Fibroblast of lung (primary cell): Measurements from ENCODE around the gene TNKS1BP1. TPM values are rescaled to one million over a fixed set of nuclear protein-coding genes. Genes with fewer than 3 reads are reported as not detected.
A peak's percentile ranks its signal among the peaks of the same experiment; 100 is the strongest.

Experiments
- DNase-seq, 2 donors: peaks; one replicate each; pipeline versions ENCODE4 v3.0.0 to v3.0.0-alpha.2; 2010; ENCODE audit warnings: low read depth in 2 of 2
- H2AFZ ChIP-seq: 2 replicates; pipeline ENCODE4 v1.5.1; 2012; ENCODE audit warnings: low read length, control low read depth, inconsistent platforms
- H3K27ac ChIP-seq: 2 replicates; pipeline ENCODE4 v1.5.1; 2011; ENCODE audit warnings: low read length, control low read depth; ENCODE audit not compliant: insufficient read depth
- H3K27me3 ChIP-seq: 2 replicates; pipeline ENCODE4 v1.5.1; 2011; ENCODE audit warnings: mild to moderate bottlenecking, low read length; ENCODE audit not compliant: control insufficient read depth, insufficient read depth
- H3K36me3 ChIP-seq: 2 replicates; pipeline ENCODE4 v1.5.1; 2011; ENCODE audit warnings: low read length; ENCODE audit not compliant: control insufficient read depth, insufficient read depth
- H3K4me1 ChIP-seq: 2 replicates; pipeline ENCODE4 v1.5.1; 2011; ENCODE audit warnings: low read length; ENCODE audit not compliant: control insufficient read depth, insufficient read depth; ENCODE audit errors: extremely low read depth
- H3K4me2 ChIP-seq: 2 replicates; pipeline ENCODE4 v1.5.1; 2011; ENCODE audit warnings: low read length, control low read depth; ENCODE audit not compliant: insufficient read depth; ENCODE audit errors: extremely low read depth
- H3K4me3 ChIP-seq, 4 experiments: fragments of 200-600 bp in 1 of 4; sonication (generic) in 1 of 4; replicated peaks in 1 of 4; 2 replicates each; pipeline ENCODE4 v1.5.1; 2011 to 2016; ENCODE audit warnings: low read length in 4 of 4, low read depth in 3 of 4, mild to moderate bottlenecking in 3 of 4, control low read depth in 2 of 4, inconsistent platforms in 1 of 4, mixed read lengths in 1 of 4; ENCODE audit not compliant: insufficient read depth in 1 of 4; ENCODE audit errors: control extremely low read depth in 1 of 4
- H3K79me2 ChIP-seq: 2 replicates; pipeline ENCODE4 v1.5.1; 2012; ENCODE audit warnings: mild to moderate bottlenecking, low read length, inconsistent platforms; ENCODE audit not compliant: control insufficient read depth, insufficient read depth
- H3K9ac ChIP-seq: 2 replicates; pipeline ENCODE4 v1.5.1; 2011; ENCODE audit warnings: mild to moderate bottlenecking, low read length, control low read depth; ENCODE audit not compliant: insufficient read depth
- H3K9me3 ChIP-seq: 2 replicates; pipeline ENCODE4 v1.5.1; 2012; ENCODE audit warnings: low read depth, low read length; ENCODE audit not compliant: control insufficient read depth, insufficient read depth
- H4K20me1 ChIP-seq: 2 replicates; pipeline ENCODE4 v1.5.1; 2011; ENCODE audit warnings: low read length; ENCODE audit not compliant: control insufficient read depth, insufficient read depth; ENCODE audit errors: extremely low read depth
- CTCF ChIP-seq, 2 donors: IDR thresholded peaks in 1 of 2; conservative IDR thresholded peaks in 1 of 2; 1 replicate in 1 of 2; 2 replicates in 1 of 2; pipeline ENCODE4 v1.5.1; 2011 to 2012; ENCODE audit warnings: low read length in 2 of 2, control low read depth in 1 of 2, inconsistent platforms in 1 of 2, low read depth in 1 of 2, mild to moderate bottlenecking in 1 of 2
- EZH2 ChIP-seq: IDR thresholded peaks from 2 replicates; pipeline ENCODE4 v1.5.1; 2012; ENCODE audit warnings: low read length, control low read depth, mild to moderate bottlenecking; ENCODE audit errors: missing control alignments
- polyA plus RNA-seq, 2 donors: library from polyadenylated mRNA; depleted of rRNA in 1 of 2; stranded (reverse) in 1 of 2; unstranded in 1 of 2; fragments of >200 nt; gene quantifications; 2 replicates each; pipeline ENCODE4 v1.2.1, GENCODE V29; 2011 to 2012; ENCODE audit warnings: missing spikeins in 1 of 2
- total RNA-seq: library from RNA; depleted of rRNA; stranded (reverse); fragments of >200 nt; gene quantifications from 2 replicates; pipeline ENCODE4 v1.2.1, GENCODE V29; 2014

TNKS1BP1 gene
- total and polyA plus RNA-seq, 2 donors (not counting 1 experiment from before 2014, with no cell fraction given), result 70.2 to 111 TPM

DNA sequence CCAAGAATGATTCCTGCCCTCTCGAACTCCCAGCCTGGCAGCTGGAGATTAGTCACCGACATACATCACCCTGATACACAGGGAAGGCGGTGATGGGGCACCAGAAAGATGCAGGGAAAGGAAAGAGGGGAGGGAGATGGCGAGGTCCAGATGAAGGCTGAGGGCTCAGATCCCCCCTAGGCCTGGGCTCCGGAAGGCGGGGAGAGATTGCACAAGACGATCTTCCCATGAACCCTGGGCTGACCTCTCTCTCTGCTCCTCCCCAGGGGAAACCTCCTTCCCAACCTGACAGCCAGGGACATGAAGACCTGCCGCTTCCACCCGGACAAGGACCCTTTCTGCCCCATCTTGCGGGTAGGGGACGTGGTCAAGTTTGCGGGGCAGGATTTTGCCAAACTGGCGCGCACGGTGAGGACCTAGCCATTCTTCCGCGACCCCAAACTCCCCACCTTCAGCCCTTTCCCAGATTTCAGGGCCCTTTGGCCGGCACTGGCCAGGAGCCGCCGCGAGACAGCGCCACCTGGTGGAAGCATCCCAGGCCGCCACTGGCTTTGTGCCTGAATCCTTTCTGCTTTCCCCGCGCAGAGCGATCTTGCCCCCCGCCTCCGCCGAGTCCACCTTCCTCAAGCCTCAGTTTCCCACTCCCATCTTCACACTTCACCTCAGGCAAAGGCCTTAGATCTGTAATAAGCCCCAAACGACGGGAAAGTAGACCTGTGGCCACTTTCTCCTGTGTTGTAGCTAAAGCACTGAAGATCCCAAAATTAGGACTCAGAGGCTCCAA is 24.9 kb upstream of the TNKS1BP1 start:
- Histone ChIP-seq H3K9ac (no peak overlapping the region), H3K27me3 (no peaks in the 10 kb centered on the region), H3K4me3 (no peak overlapping the region), H3K4me2 (no peak overlapping the region), H3K4me1 (no peaks in the 10 kb centered on the region), H3K27ac (no peak overlapping the region), H3K9me3 (no peaks in the 10 kb centered on the region), H4K20me1 (no peaks in the 10 kb centered on the region), H3K36me3 (no peaks in the 10 kb centered on the region), H3K79me2 (no peaks in the 10 kb centered on the region), H2AFZ (peak overlapping the region; percentile 7)
- TF ChIP-seq CTCF (conservative IDR thresholded peaks at IDR 0.05 in 1 of 2, IDR thresholded peaks at IDR 0.05 in 1 of 2; ENCODE audit: low read depth in 1 of 2, low read length in 2 of 2) (peak; percentile 68 to 81), EZH2 (no peak)
- DNase-seq, result peak; percentile 21 to 44

- no peak overlapping the region for H3K4me3 ChIP-seq
- H4K20me1 ChIP-seq, result no peaks in the 10 kb centered on the region
- TF ChIP-seq CTCF (conservative IDR thresholded peaks at IDR 0.05 in 1 of 2, IDR thresholded peaks at IDR 0.05 in 1 of 2; ENCODE audit: low read depth in 1 of 2, low read length in 2 of 2) (no peak), EZH2 (no peak)
- peak in 1 of 2 donors; percentile 8 for DNase-seq
- H3K27me3 ChIP-seq, result no peaks in the 10 kb centered on the region
- H3K36me3 ChIP-seq, result no peaks in the 10 kb centered on the region
- H3K9ac ChIP-seq, result no peak overlapping the region
- H3K4me1 ChIP-seq, result no peaks in the 10 kb centered on the region
- no peaks in the 10 kb centered on the region for H3K79me2 ChIP-seq
- no peak overlapping the region for H3K27ac ChIP-seq
- H2AFZ ChIP-seq, result no peak overlapping the region
- H3K4me2 ChIP-seq, result no peak overlapping the region
- no peaks in the 10 kb centered on the region for H3K9me3 ChIP-seq
Measured at GRCh38 chr11:57348636-57349313, 24.0 kb upstream of the TNKS1BP1 start.

GRCh38 chr11:57348052-57348451 is 23.3 kb upstream of the TNKS1BP1 start:
- no peak overlapping the region for H3K9ac ChIP-seq
- no peaks in the 10 kb centered on the region for H3K79me2 ChIP-seq
- no peak overlapping the region for H3K4me2 ChIP-seq
- no peaks in the 10 kb centered on the region for H3K36me3 ChIP-seq
- H4K20me1 ChIP-seq, result no peaks in the 10 kb centered on the region
- no peak for TF ChIP-seq CTCF (conservative IDR thresholded peaks at IDR 0.05 in 1 of 2, IDR thresholded peaks at IDR 0.05 in 1 of 2; ENCODE audit: low read depth in 1 of 2, low read length in 2 of 2)
- TF ChIP-seq EZH2, result no peak
- H3K9me3 ChIP-seq, result no peaks in the 10 kb centered on the region
- no peaks in the 10 kb centered on the region for H3K4me1 ChIP-seq
- no peaks in the 10 kb centered on the region for H3K27me3 ChIP-seq
- DNase-seq, result no peak
- no peak overlapping the region for H2AFZ ChIP-seq
- H3K27ac ChIP-seq, result no peak overlapping the region
- no peak overlapping the region for H3K4me3 ChIP-seq
